Measurements from ENCODE around the gene LCN15. TPM values are rescaled to one million over a fixed set of nuclear protein-coding genes. Genes with fewer than 3 reads are reported as not detected.
A peak's percentile ranks its signal among the peaks of the same experiment; 100 is the strongest.

The LCN15 gene
- total and polyA plus RNA-seq, 2 of the 4 experiments (the other 2 are of a cell fraction), result not detected

DNA sequence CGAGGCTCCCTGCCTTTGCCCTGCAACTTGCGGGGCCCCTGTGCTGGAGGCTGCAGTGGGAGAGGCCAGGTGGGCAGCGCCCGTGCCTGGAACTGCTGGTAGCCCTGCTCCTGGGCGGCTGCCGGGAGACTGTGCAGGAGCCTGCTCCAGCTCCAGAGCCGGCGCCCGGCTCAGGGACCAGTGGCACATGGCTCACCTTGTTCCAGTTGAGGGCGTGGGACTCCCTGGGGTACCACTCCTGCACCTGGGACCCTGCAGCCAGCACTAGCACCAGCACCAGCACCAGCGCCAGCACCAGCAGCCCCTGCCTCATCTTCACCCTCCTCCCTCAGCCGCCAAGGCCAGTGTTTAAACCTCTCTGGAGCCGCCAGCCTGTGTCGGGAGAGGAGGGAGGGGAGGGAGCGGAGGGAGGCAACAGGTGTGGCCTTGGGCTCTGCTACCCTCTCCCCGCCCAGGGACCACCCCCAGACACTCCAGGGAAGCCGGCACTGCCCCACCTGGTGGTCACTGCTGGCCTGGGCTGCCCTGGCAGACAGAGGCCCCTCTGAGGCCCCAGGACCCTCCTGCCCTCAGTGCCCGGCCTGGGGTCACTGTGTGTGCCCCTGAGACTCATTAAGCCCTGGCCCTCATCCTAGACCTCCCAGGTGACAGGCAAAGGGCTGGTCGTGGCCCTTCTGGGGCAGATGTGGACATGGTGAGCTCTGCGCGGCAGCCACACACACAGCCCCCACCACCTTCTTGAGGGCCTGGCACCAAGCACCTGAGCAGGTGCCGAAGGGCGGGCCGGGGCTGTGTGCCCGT, 21.5 kb downstream of the LCN15 start, which contains the start of gene LCN10:
LCN10 (minus strand) TSS at position 350 of the 801 bp plus-strand sequence; CDS start at position 313, 37 bp downstream.
- no peak within 1 kb of the TSS for H3K23ac ChIP-seq (ENCODE audit: low read depth, low read length)
- no peak within 1 kb of the TSS for H3K56ac ChIP-seq (ENCODE audit: extremely low read depth, insufficient read depth, low read length)
- dilution Hi-C loops (cut with HindIII; ENCODE audit: low sequenced_read_pairs, unreplicated experiment) (no loop called here), intact Hi-C loops (cut with micrococcal nuclease) (no loop called here), in situ Hi-C loops (cut with MboI; ENCODE audit: low sequenced_read_pairs) (no loop called here)
- H2BK20ac ChIP-seq (ENCODE audit: low read depth, low read length), result no peak within 1 kb of the TSS
- H4K91ac ChIP-seq (ENCODE audit: insufficient read depth, low read depth, low read length), result no peak within 1 kb of the TSS
- H3K9ac ChIP-seq (ENCODE audit: low read depth, low read length), result no peak within 1 kb of the TSS
- H3K9me3 ChIP-seq (ENCODE audit: control insufficient read depth, insufficient read depth, low read length), result no peaks in the 10 kb centered on the region
- no peak within 1 kb of the TSS for H4K8ac ChIP-seq (ENCODE audit: low read depth in 2 of 2, low read length in 2 of 2)
- H2AFZ ChIP-seq (replicated peaks; ENCODE audit: low read length, poor library complexity), result peak within 1 kb of the TSS; percentile 21
- H3K4me3 ChIP-seq (ENCODE audit: insufficient read depth, low read depth, low read length), result no peak within 1 kb of the TSS
- no peak within 1 kb of the TSS for H4K5ac ChIP-seq (ENCODE audit: low read depth, low read length)
- 0 out of 2 replicates have a peak, but pooled peaks have one; percentile 13 for TF ChIP-seq CTCF (conservative IDR thresholded peaks at IDR 0.05; ENCODE audit: low read depth, low read length)
- TF ChIP-seq NFE2L2 (IDR thresholded peaks at IDR 0.05; ENCODE audit: low read depth, low read length), result no peak
- 27% methylated on average over 3 of the region's 25 CpGs; no CpG with 5 or more reads in 1 of the 2 experiments for WGBS, 2 experiments (ENCODE audit: extremely low coverage in 2 of 2, insufficient read length in 1 of 2)
- no TSS peak for BruUV-seq (replicated peaks)
- H4K20me1 ChIP-seq (ENCODE audit: insufficient read depth, low read length), result no peaks in the 10 kb centered on the region; the same call in 1 of the 2 replicates
- H3K4me2 ChIP-seq (ENCODE audit: low read depth, low read length), result no peak within 1 kb of the TSS
- H3K18ac ChIP-seq (ENCODE audit: low read depth, low read length), result no peak within 1 kb of the TSS
- H2BK15ac ChIP-seq (ENCODE audit: low read depth, low read length), result no peak within 1 kb of the TSS
- no peak; the same call in 1 of the 2 replicates for ATAC-seq (ENCODE audit: low read depth)
- H2BK5ac ChIP-seq (ENCODE audit: low read depth, low read length, poor library complexity, severe bottlenecking), result no peak within 1 kb of the TSS
- ChIA-PET CTCF (no interaction called here), POLR2A (ENCODE audit: unreplicated experiment) (no interaction called here)
- H3K4me1 ChIP-seq (ENCODE audit: control insufficient read depth, insufficient read depth, low read length), result peaks cover 3% of the 10 kb centered on the region; the same call in 1 of the 2 replicates
- H3K14ac ChIP-seq (replicated peaks; ENCODE audit: low read depth, low read length), result no peak within 1 kb of the TSS
- no peak within 1 kb of the TSS for H3K4ac ChIP-seq (ENCODE audit: low read depth, low read length)
- no peak within 1 kb of the TSS for H3K27ac ChIP-seq (ENCODE audit: insufficient read depth, low read length)
- H3K27me3 ChIP-seq (ENCODE audit: control insufficient read depth, insufficient read depth, low read length), result peaks cover 64% of the 10 kb centered on the region
- H3K9me1 ChIP-seq (ENCODE audit: insufficient read depth, low read length), result no peaks in the 10 kb centered on the region
- no peak within 1 kb of the TSS for H2AK9ac ChIP-seq (replicated peaks; ENCODE audit: low read depth, low read length, poor library complexity)
- H2BK120ac ChIP-seq (ENCODE audit: low read depth, low read length), result no peak within 1 kb of the TSS
- no peak within 1 kb of the TSS for H2AK5ac ChIP-seq (ENCODE audit: low read depth, low read length)
- H3K36me3 ChIP-seq (ENCODE audit: control insufficient read depth, insufficient read depth, low read length), result no peaks in the 10 kb centered on the region
- no peak for DNase-seq
- no peaks in the 10 kb centered on the region for H3K79me1 ChIP-seq (ENCODE audit: low read depth in 1 of 2, low read length in 2 of 2)

All from IMR-90 (cell line).